Measurements from ENCODE around the gene MYO5A. TPM values are rescaled to one million over a fixed set of nuclear protein-coding genes. Genes with fewer than 3 reads are reported as not detected.

Gene MYO5A
- total and polyA plus RNA-seq, 10 of the 15 experiments (the other 5 are each of a cell fraction or from before 2014, with no cell fraction given) = 4.2 to 42.9 (median 31.1) TPM

DNA sequence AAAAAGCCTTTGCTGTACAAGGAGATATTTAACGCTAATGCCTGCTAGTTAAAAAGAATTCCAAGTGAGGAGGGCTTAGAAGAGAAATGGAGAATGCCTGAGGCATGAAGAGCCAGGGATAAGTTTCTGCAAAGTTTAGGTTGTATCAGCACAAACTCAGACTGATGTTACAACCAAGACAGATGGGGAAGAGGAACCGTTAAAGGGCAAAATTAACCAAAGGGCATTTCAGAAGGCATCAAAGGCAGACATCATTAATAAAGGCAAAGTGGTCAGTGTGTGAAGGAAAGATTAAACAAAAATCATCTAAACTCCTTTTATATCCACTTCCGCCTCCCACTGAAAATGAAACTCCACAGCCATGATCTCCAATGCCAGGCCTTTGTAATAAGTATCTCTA lies 7.0 kb downstream of the MYO5A start:
- POLR2A ChIA-PET = no interaction called here
- intact Hi-C loops (cut with micrococcal nuclease; ENCODE audit: unreplicated experiment) = no loop called here
- peaks cover 21% of the 10 kb centered on the region for H3K79me2 ChIP-seq (ENCODE audit: control insufficient read depth, insufficient read depth, low read length)

More for the DNA sequence above, 7.0 kb downstream of the MYO5A start:
- SMC1A ChIA-PET (ENCODE audit: uncharacterized antibody, unreplicated experiment) = no interaction called here
- H3K36me3 ChIP-seq (ENCODE audit: control insufficient read depth in 2 of 2, insufficient read depth in 2 of 2, low read length in 1 of 2) = no peaks in the 10 kb centered on the region; a peak in 1 of 4 replicates
- H3K27ac ChIP-seq (ENCODE audit: control insufficient read depth, insufficient read depth) = no peak overlapping the region
- no peak overlapping the region for H3K4me2 ChIP-seq (ENCODE audit: control insufficient read depth, insufficient read depth)
- RAD21 ChIA-PET (ENCODE audit: unreplicated experiment) = no interaction called here
- TF ChIP-seq SREBF2 (IDR thresholded peaks at IDR 0.05; ENCODE audit: low read length) (no peak), SREBF1 (IDR thresholded peaks at IDR 0.05; ENCODE audit: low read length) (no peak), ZNF384 (IDR thresholded peaks at IDR 0.05; ENCODE audit: borderline replicate concordance, low read depth, low read length) (no peak), CHD1 (IDR thresholded peaks at IDR 0.05; ENCODE audit: low read depth, low read length) (no peak), WRNIP1 (IDR thresholded peaks at IDR 0.05; ENCODE audit: borderline replicate concordance, low read depth, low read length) (no peak), PKNOX1 (IDR thresholded peaks at IDR 0.05) (no peak), POLR2AphosphoS2 (IDR thresholded peaks at IDR 0.05; ENCODE audit: low read depth, low read length) (no peak), IRF4 (IDR thresholded peaks at IDR 0.05; ENCODE audit: low read depth, low read length) (no peak), NR2C1 (IDR thresholded peaks at IDR 0.05) (no peak), STAT1 (conservative IDR thresholded peaks at IDR 0.05) (no peak), JUND (IDR thresholded peaks at IDR 0.05; ENCODE audit: low read depth, low read length) (no peak), RFX5 (IDR thresholded peaks at IDR 0.05; ENCODE audit: low read depth, low read length) (no peak), CREM (IDR thresholded peaks at IDR 0.05; ENCODE audit: low read depth) (no peak)
- TF ChIP-seq, protein P1, sequence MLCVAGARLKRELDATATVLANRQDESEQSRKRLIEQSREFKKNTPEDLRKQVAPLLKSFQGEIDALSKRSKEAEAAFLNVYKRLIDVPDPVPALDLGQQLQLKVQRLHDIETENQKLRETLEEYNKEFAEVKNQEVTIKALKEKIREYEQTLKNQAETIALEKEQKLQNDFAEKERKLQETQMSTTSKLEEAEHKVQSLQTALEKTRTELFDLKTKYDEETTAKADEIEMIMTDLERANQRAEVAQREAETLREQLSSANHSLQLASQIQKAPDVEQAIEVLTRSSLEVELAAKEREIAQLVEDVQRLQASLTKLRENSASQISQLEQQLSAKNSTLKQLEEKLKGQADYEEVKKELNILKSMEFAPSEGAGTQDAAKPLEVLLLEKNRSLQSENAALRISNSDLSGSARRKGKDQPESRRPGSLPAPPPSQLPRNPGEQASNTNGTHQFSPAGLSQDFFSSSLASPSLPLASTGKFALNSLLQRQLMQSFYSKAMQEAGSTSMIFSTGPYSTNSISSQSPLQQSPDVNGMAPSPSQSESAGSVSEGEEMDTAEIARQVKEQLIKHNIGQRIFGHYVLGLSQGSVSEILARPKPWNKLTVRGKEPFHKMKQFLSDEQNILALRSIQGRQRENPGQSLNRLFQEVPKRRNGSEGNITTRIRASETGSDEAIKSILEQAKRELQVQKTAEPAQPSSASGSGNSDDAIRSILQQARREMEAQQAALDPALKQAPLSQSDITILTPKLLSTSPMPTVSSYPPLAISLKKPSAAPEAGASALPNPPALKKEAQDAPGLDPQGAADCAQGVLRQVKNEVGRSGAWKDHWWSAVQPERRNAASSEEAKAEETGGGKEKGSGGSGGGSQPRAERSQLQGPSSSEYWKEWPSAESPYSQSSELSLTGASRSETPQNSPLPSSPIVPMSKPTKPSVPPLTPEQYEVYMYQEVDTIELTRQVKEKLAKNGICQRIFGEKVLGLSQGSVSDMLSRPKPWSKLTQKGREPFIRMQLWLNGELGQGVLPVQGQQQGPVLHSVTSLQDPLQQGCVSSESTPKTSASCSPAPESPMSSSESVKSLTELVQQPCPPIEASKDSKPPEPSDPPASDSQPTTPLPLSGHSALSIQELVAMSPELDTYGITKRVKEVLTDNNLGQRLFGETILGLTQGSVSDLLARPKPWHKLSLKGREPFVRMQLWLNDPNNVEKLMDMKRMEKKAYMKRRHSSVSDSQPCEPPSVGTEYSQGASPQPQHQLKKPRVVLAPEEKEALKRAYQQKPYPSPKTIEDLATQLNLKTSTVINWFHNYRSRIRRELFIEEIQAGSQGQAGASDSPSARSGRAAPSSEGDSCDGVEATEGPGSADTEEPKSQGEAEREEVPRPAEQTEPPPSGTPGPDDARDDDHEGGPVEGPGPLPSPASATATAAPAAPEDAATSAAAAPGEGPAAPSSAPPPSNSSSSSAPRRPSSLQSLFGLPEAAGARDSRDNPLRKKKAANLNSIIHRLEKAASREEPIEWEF (IDR thresholded peaks at IDR 0.05; ENCODE audit: insufficient replicate concordance, low read depth, low read length) = no peak
- no peaks in the 10 kb centered on the region for H3K27me3 ChIP-seq (replicated peaks in 1 of 2; ENCODE audit: control insufficient read depth in 2 of 2, insufficient read depth in 2 of 2, low read length in 1 of 2)
- DNase-seq (ENCODE audit: low read depth, low spot score) (no peak), FAIRE-seq (no peak), ATAC-seq (no peak)
- no TSS peak for BruUV-seq (replicated peaks)
- no peaks in the 10 kb centered on the region; the same call in 1 of the 2 replicates for H4K20me1 ChIP-seq (ENCODE audit: control insufficient read depth, insufficient read depth)
- no peak overlapping the region for H3K9ac ChIP-seq (ENCODE audit: control insufficient read depth, insufficient read depth, low read length)
- H3K4me1 ChIP-seq (ENCODE audit: control insufficient read depth, insufficient read depth, low read length) = peaks cover 6% of the 10 kb centered on the region; the same call in 1 of the 2 replicates
- H3K4me3 ChIP-seq = no peak overlapping the region
- CTCF ChIA-PET = no interaction called here
- in situ Hi-C loops (cut with MboI) = no loop called here
- no peaks in the 10 kb centered on the region for H3K9me3 ChIP-seq (replicated peaks; ENCODE audit: control insufficient read depth, insufficient read depth, low read length)
- 96% methylated on average over 3 of the region's 3 CpGs for WGBS (ENCODE audit: insufficient coverage, insufficient replicate concordance, low lambda C conversion rate, missing lambda C conversion rate)
- no peak overlapping the region for H2AFZ ChIP-seq (ENCODE audit: control insufficient read depth, low read depth, low read length)
